ENCODE results near the gene HYOU1.

DNA sequence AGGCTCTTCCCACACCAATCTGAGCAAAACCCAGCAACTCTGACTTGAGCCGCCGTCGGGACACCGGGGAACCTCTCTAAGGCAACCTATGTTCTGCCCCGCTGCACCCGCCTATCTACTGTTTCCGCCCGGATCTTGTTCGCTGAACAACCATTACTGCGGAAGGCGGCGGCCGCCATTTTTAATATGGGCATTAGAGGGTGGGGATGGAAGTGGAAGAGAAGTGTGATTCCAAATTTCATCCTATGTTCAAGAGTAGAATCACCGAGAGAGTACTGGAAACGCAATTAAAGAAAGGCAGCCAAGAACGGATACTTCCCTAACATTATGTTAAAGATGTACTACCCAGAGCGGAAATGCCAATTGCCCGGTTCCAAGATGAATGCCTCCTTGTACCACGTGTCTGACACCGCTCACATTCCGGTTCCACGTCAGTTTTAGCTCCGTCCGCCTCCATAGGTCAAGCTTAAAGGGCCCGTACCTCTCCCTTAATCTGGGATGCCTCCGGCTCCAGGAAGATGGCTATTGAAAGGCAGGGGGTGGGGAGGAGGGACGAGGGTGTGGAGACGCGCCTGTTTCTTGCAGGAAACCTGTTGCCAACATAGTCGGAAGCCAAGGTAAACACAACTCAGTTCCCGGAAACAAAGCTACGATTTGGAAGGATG is 44.9 kb upstream of the HYOU1 start, which contains the start of gene DPAGT1:
- TF ChIP-seq, protein P1, sequence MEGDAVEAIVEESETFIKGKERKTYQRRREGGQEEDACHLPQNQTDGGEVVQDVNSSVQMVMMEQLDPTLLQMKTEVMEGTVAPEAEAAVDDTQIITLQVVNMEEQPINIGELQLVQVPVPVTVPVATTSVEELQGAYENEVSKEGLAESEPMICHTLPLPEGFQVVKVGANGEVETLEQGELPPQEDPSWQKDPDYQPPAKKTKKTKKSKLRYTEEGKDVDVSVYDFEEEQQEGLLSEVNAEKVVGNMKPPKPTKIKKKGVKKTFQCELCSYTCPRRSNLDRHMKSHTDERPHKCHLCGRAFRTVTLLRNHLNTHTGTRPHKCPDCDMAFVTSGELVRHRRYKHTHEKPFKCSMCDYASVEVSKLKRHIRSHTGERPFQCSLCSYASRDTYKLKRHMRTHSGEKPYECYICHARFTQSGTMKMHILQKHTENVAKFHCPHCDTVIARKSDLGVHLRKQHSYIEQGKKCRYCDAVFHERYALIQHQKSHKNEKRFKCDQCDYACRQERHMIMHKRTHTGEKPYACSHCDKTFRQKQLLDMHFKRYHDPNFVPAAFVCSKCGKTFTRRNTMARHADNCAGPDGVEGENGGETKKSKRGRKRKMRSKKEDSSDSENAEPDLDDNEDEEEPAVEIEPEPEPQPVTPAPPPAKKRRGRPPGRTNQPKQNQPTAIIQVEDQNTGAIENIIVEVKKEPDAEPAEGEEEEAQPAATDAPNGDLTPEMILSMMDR (IDR thresholded peaks at IDR 0.05 in 4 of 5, conservative IDR thresholded peaks at IDR 0.05 in 1 of 5) = peak in 1 of 5 experiments; percentile 29
- TF ChIP-seq POLR2A (IDR thresholded peaks at IDR 0.05) = peak; percentile 19 to 43
